ENCODE data around the gene KRT77. TPM values are rescaled to one million over a fixed set of nuclear protein-coding genes. Genes with fewer than 3 reads are reported as not detected.
"Not testable (repeated sequence)": the region's sequence is repeated elsewhere in the genome, so short reads cannot be mapped to it uniquely, and the experiment has no call there.

The KRT77 gene
- total RNA-seq, 2 experiments from 2014 or later = not detected

DNA sequence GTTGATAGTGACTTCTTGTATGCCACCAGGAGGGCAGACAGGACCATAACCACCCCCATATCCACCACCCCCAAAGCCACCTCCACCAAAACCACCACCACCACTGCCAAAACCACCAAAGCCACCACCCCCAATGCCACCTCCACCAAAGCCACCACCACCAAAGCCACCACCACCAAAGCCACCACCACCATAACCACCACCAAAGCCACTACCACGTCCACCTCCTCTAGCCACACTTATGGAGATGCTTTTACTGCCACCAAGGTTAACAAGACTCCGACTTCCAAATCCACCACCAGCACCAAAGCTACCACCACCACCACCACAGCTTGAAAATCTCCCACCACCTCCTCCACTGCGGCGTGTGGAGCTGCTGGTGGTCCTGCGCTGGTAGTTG is 23.4 kb downstream of the KRT77 start:
- H3K27ac Mint-ChIP-seq = no peak overlapping the region
- DNase-seq = no peak
- peaks cover 27% of the 10 kb centered on the region for H3K4me1 Mint-ChIP-seq
- H3K9me3 Mint-ChIP-seq = no peaks in the 10 kb centered on the region
- H3K4me3 Mint-ChIP-seq = no peak overlapping the region
- peaks cover 3% of the 10 kb centered on the region for H3K27me3 Mint-ChIP-seq
- H3K36me3 Mint-ChIP-seq = no peaks in the 10 kb centered on the region

DNA sequence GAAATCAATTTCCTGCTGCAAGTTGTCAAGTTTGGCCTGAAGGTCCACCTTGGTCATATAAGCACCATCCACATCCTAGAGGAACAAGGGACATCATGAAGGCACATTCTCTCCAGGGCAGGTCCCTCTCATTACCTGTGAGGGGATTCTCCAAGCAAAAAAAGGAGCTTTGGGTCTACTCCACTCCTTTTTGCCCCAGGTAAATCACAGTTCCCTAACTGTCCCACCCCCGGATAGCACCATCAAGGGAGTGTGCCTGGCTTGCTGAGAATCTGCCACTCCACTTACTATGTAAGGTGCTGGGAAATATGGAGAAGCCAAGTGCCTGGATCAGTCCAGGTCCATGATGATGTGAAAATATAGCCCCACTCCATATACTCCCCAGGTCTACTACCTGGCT is 25.7 kb downstream of the KRT77 start:
- Mint-ChIP-seq H3K27ac (no peak overlapping the region), H3K9me3 (no peaks in the 10 kb centered on the region), H3K4me1 (peaks cover 27% of the 10 kb centered on the region), H3K36me3 (no peaks in the 10 kb centered on the region), H3K27me3 (peaks cover 3% of the 10 kb centered on the region), H3K4me3 (no peak overlapping the region)
- DNase-seq = no peak

DNA sequence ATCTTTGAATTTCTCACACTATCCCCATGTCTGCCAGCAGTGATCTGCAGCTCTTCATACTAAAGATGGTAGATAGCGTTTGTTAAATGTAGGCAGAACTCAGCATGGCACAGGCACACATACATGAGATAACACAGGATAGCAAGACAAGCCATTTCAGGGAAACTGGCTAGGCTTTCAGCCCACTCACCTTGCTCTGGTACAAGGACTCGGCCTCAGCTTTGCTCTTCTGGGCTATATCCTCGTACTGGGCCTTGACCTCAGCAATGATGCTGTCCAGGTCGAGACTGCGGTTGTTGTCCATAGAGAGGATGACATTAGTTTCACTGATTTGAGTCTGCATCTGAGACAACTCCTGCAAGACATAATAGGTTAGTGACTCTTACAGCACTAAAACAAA is 26.2 kb downstream of the KRT77 start:
- Mint-ChIP-seq H3K4me1 (peaks cover 23% of the 10 kb centered on the region), H3K27me3 (peaks cover 3% of the 10 kb centered on the region), H3K9me3 (no peaks in the 10 kb centered on the region), H3K4me3 (no peak overlapping the region), H3K36me3 (no peaks in the 10 kb centered on the region), H3K27ac (no peak overlapping the region)
- no peak for DNase-seq

DNA sequence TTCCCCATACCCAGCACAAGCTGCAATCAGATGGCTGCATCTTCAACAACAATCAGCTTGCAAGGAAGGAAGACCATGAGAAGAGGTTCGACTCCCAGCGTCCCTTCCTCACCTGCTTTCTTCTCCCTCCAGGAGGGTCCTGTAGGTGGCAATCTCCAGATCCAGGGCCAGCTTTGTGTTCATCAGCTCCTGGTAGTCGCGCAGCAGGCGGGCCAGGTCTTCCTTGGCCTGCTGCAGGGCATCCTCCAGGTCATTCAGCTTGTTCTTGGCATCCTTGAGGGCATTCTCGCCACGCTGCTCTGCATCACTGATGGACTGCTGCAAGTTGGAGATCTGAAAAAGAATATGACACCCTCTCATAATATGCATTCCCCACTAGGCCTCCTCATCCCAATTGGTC is 27.2 kb downstream of the KRT77 start:
- no peak for DNase-seq
- H3K4me1 Mint-ChIP-seq = peaks cover 14% of the 10 kb centered on the region
- H3K36me3 Mint-ChIP-seq = no peaks in the 10 kb centered on the region
- H3K27me3 Mint-ChIP-seq = peaks cover 3% of the 10 kb centered on the region
- no peak overlapping the region for H3K4me3 Mint-ChIP-seq
- no peak overlapping the region for H3K27ac Mint-ChIP-seq
- no peaks in the 10 kb centered on the region for H3K9me3 Mint-ChIP-seq

DNA sequence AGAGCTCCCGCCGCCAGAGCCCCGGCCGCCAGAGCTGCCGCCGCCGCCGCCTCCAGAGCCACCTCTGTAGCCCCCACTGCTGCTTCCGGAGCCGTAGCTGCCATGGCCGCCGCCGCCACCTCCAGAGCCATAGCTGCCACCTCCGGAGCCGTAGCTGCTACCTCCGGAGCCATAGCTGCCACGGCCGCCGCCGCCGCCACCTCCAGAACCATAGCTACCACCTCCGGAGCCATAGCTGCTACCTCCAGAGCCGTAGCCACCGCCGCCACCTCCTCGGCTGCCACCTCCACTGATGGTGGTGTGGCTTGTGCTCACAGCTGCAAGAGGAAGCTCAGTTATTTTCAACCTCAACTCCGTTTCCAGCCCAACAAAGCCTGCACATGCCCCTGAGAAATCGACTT is 28.0 kb downstream of the KRT77 start:
- Mint-ChIP-seq H3K4me3 (no peak overlapping the region), H3K4me1 (peaks cover 5% of the 10 kb centered on the region), H3K27ac (no peak overlapping the region), H3K36me3 (no peaks in the 10 kb centered on the region), H3K9me3 (no peaks in the 10 kb centered on the region), H3K27me3 (peaks cover 3% of the 10 kb centered on the region)
- no peak for DNase-seq

DNA sequence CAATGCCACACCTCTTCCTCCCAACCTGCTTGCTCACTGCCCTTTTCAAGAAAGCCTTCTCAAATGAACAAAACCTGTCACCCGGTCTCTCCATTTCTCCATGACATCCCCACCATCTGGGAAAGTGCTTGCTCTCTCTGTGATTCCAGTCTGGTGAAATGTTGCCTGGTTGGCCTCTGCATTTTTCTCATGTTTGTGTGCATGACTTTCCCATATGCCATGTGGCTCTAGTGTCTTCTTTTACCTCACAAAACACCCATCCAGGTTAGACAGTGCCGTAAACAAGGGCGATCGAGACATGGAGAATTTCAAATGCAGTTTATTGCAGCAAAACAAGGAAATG is 28.9 kb downstream of the KRT77 start:
- Mint-ChIP-seq H3K36me3 (no peaks in the 10 kb centered on the region), H3K27me3 (no peaks in the 10 kb centered on the region), H3K4me1 (peaks cover 2% of the 10 kb centered on the region), H3K9me3 (no peaks in the 10 kb centered on the region), H3K4me3 (no peak overlapping the region), H3K27ac (no peak overlapping the region)
- DNase-seq = no peak

DNA sequence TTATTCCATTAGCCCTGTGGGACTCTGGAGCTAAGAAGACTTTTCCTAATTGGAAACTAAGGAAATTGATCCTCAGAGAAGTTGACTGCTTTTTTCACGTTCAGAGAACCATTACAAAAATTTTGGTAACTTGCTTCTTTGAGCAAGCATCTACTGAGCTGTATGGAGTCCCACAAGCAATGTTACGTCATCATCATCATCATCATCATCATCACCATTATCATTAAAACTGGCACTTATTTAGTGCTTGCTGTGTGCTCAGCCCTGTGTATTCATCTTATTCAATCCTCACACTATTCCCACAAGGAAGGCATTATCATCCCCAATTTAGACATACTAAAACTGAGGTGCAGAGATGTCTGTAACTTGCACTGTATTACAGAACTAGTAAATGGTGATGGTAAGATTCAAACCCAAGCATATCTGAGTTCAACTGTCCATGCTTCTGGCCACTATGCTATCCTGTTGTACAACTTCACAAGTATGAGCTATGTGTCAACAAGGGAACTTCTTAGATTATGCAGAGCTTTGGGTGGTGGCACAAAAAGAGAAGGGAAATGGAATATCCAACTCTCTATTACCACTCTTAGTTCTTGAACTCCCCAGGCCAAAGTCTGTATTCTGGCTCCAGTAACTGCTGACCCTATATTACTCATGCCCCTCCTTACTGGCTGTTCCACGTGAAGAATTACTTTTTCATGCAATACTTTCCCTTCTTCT is 29.5 kb downstream of the KRT77 start:
- no peaks in the 10 kb centered on the region for H3K27me3 Mint-ChIP-seq
- H3K9me3 Mint-ChIP-seq = no peaks in the 10 kb centered on the region
- no peaks in the 10 kb centered on the region for H3K36me3 Mint-ChIP-seq
- H3K4me3 Mint-ChIP-seq = no peak overlapping the region
- no peaks in the 10 kb centered on the region for H3K4me1 Mint-ChIP-seq
- DNase-seq = no peak
- H3K27ac Mint-ChIP-seq = no peak overlapping the region

DNA sequence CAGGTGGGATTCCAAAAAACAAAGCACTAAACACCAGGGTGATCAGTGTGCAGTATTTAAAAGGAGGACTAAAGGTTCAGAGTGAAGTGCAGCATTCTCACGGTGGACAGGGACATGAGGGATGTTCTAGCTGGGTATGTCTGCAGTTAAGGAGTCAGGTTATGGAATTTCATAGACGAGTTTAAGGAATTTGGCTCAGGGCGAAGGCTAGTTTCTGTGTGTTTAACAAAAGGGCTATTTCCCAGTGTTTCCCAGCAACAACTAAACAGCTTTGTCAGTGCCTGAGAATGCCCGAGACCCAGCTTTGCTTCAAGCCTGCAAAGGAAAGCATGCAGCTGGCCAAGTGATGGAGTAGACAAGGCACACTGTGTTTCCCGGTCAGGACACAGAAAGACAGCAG is 30.1 kb downstream of the KRT77 start:
- DNase-seq = no peak
- H3K27me3 Mint-ChIP-seq = no peaks in the 10 kb centered on the region
- H3K4me1 Mint-ChIP-seq = no peaks in the 10 kb centered on the region
- H3K27ac Mint-ChIP-seq = no peak overlapping the region
- no peaks in the 10 kb centered on the region for H3K36me3 Mint-ChIP-seq
- H3K9me3 Mint-ChIP-seq = no peaks in the 10 kb centered on the region
- no peak overlapping the region for H3K4me3 Mint-ChIP-seq

DNA sequence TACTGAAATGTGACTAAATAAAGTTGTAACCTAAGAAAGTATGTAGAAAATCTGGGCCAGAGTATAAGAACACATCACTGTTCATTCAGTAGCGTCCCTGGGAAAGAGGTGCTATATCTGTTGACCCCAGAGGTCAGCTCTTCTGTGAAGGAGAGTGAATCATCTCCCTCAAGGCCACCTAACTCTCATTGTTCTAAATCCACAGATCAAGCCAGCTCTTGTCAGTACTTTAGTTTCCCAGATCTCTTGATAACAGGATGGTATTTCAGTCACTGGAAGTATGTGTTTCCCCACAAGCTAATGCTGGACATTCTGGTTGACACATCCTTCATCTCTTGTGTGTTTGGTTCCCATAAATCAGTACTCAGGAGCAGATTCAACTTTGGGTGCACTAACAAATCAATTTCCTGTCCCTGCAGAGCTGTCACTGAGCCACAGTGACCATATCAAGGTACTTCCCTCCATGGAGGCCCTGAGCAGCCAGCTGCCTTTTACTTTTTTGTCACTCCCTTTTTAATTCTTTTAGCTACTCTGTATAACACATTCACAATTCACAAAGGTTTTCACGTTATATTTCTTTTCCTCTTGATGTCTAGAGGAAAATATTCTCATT is 30.9 kb downstream of the KRT77 start:
- Mint-ChIP-seq H3K36me3 (no peaks in the 10 kb centered on the region), H3K4me1 (no peaks in the 10 kb centered on the region), H3K27me3 (no peaks in the 10 kb centered on the region), H3K9me3 (no peaks in the 10 kb centered on the region), H3K27ac (no peak overlapping the region), H3K4me3 (no peak overlapping the region)
- no peak for DNase-seq

DNA sequence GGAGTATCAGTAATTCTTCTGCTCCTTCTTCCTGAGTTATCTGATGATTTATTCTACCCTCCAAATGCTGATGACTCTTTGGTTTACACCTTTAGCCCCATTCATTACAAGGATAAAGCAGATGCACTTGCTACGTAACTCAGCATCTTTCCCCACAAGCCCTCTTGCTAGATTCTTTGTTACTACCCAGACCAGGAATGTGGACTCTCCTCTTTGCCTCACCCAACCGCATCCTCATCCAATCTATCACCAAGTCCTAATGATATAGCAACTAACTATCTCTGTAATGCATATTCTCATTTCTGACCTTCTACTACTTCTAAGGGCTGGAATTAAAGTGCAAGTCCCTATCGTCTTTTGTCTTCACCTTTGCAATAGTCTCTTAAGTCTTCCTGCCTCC is 32.4 kb downstream of the KRT77 start:
- no peaks in the 10 kb centered on the region for H3K4me1 Mint-ChIP-seq
- H3K9me3 Mint-ChIP-seq = no peaks in the 10 kb centered on the region
- DNase-seq = no peak
- no peaks in the 10 kb centered on the region for H3K27me3 Mint-ChIP-seq
- no peaks in the 10 kb centered on the region for H3K36me3 Mint-ChIP-seq
- no peak overlapping the region for H3K27ac Mint-ChIP-seq
- no peak overlapping the region for H3K4me3 Mint-ChIP-seq

DNA sequence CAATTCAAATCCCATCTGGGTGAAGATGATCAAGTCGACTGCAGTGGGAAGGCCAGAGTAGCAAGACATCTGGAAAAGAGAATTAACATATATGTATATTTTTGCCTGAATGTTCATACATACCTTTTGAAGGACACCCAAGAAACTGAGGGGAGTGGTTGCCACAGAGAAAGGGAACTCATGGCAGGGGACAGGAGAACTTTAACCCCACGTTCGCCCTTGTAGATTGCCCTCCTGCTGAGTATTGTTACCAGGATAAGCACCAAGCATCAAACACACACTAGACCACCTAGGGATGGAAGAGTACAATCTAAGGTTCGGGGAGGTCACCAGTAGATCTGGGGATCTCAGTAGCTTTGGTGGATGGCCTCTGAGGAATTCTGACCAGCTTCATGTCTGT is 32.8 kb downstream of the KRT77 start:
- Mint-ChIP-seq H3K4me1 (no peaks in the 10 kb centered on the region), H3K4me3 (no peak overlapping the region), H3K9me3 (no peaks in the 10 kb centered on the region), H3K27ac (no peak overlapping the region), H3K27me3 (no peaks in the 10 kb centered on the region), H3K36me3 (no peaks in the 10 kb centered on the region)
- no peak for DNase-seq

DNA sequence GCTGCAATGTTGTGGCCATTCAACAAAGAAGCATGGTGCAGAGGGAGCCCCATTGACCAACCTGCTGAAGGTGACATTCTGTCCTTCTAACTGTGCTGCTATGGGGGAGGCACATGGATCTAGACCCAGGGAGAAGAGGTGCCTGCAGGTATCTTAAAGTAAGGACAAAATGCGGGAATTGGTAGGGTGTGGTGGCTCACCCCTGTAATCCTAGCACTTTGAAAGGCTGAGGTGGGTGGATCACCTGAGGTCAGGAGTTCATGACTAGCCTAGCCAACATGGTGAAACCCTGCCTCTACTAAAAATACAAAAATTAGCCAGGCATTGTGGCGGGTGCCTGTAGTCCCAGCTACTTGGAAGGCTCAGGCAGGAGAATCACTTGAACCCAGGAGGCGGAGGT is 33.4 kb downstream of the KRT77 start:
- DNase-seq, H3K9me3 Mint-ChIP-seq, H3K27me3 Mint-ChIP-seq, H3K4me1 Mint-ChIP-seq, H3K36me3 Mint-ChIP-seq, H3K27ac Mint-ChIP-seq, H3K4me3 Mint-ChIP-seq: not testable (repeated sequence)

DNA sequence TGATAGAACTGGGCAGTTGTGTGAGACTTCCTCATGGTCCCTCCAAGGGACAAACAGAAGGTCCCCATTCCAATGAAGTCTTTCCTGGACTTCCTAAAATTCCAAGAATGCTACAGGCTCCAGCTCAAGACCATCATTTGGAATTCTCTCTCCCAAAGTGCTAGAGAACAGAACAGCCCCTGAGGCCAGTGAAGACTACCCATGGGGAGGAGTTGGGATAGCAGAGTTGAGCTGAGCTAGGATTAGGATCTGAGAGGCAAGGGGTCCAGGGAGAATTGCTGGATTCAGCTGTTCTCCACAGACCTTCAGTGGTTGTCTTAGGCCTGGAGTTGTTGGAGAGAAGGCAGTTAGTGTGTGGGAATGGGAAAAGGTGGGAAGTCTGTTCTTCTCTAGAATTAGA is 33.9 kb downstream of the KRT77 start:
- no peaks in the 10 kb centered on the region for H3K4me1 Mint-ChIP-seq
- no peak overlapping the region for H3K4me3 Mint-ChIP-seq
- H3K27ac Mint-ChIP-seq = no peak overlapping the region
- no peak for DNase-seq
- no peaks in the 10 kb centered on the region for H3K36me3 Mint-ChIP-seq
- no peaks in the 10 kb centered on the region for H3K9me3 Mint-ChIP-seq
- H3K27me3 Mint-ChIP-seq = no peaks in the 10 kb centered on the region

DNA sequence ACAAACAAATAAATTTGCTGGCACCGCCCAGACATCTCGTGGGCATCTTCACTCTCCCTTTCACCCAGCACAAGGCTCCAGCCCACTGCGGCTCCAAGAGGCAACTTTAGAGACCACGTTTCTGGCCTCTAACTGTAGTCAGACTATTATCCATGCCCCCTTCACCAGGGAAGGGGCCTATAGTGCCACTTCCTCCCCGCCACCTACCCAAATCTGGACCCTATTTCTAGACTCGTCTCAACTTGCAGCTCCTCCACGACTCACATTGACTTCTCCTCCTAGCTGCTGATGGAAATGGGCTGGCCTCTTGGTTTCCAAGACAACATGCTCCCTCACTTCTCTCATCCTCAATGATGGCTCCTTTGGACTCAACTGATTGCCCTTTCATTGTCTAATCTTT is 35.4 kb downstream of the KRT77 start:
- Mint-ChIP-seq H3K9me3 (no peaks in the 10 kb centered on the region), H3K36me3 (no peaks in the 10 kb centered on the region), H3K27ac (peak overlapping the region; percentile 19), H3K27me3 (no peaks in the 10 kb centered on the region), H3K4me1 (no peaks in the 10 kb centered on the region), H3K4me3 (no peak overlapping the region)
- DNase-seq = no peak

DNA sequence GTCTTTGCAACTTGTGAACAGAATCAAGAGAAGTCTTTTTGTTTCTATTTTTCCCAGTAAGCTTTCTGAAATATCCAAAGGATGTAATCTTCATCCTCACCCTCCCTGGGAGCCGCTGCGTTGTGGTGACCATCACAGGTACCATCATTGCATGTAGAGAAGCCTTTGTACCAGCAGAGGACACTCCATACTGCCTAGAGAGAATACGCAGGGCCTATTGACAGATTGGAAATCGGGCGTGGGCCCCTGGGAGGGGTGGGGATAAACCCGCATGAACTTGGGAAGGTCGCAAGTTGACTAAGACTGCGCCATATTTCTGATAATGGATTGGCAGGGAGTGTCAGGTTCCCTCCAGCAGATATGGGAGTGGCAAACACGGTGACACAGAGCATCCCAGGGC is 35.8 kb downstream of the KRT77 start:
- Mint-ChIP-seq H3K27me3 (no peaks in the 10 kb centered on the region), H3K4me3 (no peak overlapping the region), H3K4me1 (peaks cover under 1% of the 10 kb centered on the region), H3K9me3 (no peaks in the 10 kb centered on the region), H3K36me3 (no peaks in the 10 kb centered on the region), H3K27ac (no peak overlapping the region)
- no peak for DNase-seq

DNA sequence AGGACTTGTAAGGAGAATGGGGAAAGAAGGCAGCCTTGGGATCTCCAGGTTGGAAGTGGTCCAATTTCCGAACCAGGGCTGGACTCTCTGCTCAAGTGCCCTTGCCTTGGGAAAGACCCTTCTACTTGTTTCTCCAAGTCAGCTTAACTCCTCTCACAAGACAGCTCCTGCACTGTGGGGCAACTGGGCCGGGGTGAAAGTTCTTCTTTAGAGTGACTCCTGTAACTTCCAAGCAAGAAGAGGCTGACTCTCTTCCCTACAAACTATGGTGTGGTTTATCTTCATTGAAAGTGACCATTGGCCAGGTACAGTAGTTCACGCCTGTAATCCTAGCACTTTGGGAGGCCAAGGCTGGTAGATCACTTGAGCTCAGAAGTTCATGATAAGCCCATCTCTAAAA is 36.9 kb downstream of the KRT77 start:
- Mint-ChIP-seq H3K4me3 (no peak overlapping the region), H3K36me3 (no peaks in the 10 kb centered on the region), H3K27me3 (no peaks in the 10 kb centered on the region), H3K27ac (no peak overlapping the region), H3K9me3 (no peaks in the 10 kb centered on the region), H3K4me1 (peaks cover 4% of the 10 kb centered on the region)
- DNase-seq = no peak
